GM18873 (cell line): Measurements from ENCODE around the gene ARHGAP44.
"Not testable (repeated sequence)": the region's sequence is repeated elsewhere in the genome, so short reads cannot be mapped to it uniquely, and the experiment has no call there.

ENCODE experiments used
- ATAC-seq: cut with Tn5 transposase; IDR thresholded peaks from one replicate; pipeline ENCODE4 v1.9.1; 2021; ENCODE audit warnings: mild to moderate bottlenecking, moderate library complexity, moderate number of reproducible peaks; ENCODE audit not compliant: unreplicated experiment, low FRiP score

Gene ARHGAP44

GRCh38 chr17:12958786-12959185, 169.5 kb downstream of the ARHGAP44 start:
- no peak for ATAC-seq

- no peak for ATAC-seq
Measured at GRCh38 chr17:12959441-12959840, 170.1 kb downstream of the ARHGAP44 start.

- no peak for ATAC-seq
Measured at GRCh38 chr17:12961655-12962054, 172.4 kb downstream of the ARHGAP44 start.

GRCh38 chr17:12963505-12963904, 174.2 kb downstream of the ARHGAP44 start:
- no peak for ATAC-seq

GRCh38 chr17:12964162-12964561, 174.9 kb downstream of the ARHGAP44 start:
- no peak for ATAC-seq

- no peak for ATAC-seq
Measured at GRCh38 chr17:12964840-12965239, 175.5 kb downstream of the ARHGAP44 start.

GRCh38 chr17:12965988-12966387, 176.7 kb downstream of the ARHGAP44 start:
- ATAC-seq = no peak

GRCh38 chr17:12966413-12966812, 177.1 kb downstream of the ARHGAP44 start:
- no peak for ATAC-seq

- no peak for ATAC-seq
Measured at GRCh38 chr17:12967962-12968361, 178.7 kb downstream of the ARHGAP44 start.

- no peak for ATAC-seq
Measured at GRCh38 chr17:12973496-12974004, 184.3 kb downstream of the ARHGAP44 start.

- ATAC-seq = no peak
Measured at GRCh38 chr17:12974005-12974531, 184.8 kb downstream of the ARHGAP44 start.

- no peak for ATAC-seq
Measured at GRCh38 chr17:12977008-12977751, 187.9 kb downstream of the ARHGAP44 start.

GRCh38 chr17:12978787-12979186, 189.5 kb downstream of the ARHGAP44 start:
- not testable (repeated sequence) for ATAC-seq

- ATAC-seq = no peak
Measured at GRCh38 chr17:12979246-12979645, 189.9 kb downstream of the ARHGAP44 start.

- ATAC-seq = no peak
Measured at GRCh38 chr17:12979826-12980500, 190.7 kb downstream of the ARHGAP44 start.

GRCh38 chr17:12982224-12982623, 192.9 kb downstream of the ARHGAP44 start:
- ATAC-seq = no peak

- no peak for ATAC-seq
Measured at GRCh38 chr17:12983991-12984884, 194.9 kb downstream of the ARHGAP44 start.

- ATAC-seq = no peak
Measured at GRCh38 chr17:12985431-12986293, 196.4 kb downstream of the ARHGAP44 start.

- ATAC-seq = no peak
Measured at GRCh38 chr17:12987120-12987519, 197.8 kb downstream of the ARHGAP44 start.
